Smooth muscle cell of the pulmonary artery (primary cell): ENCODE data around the gene SPNS2. TPM values are rescaled to one million over a fixed set of nuclear protein-coding genes. Genes with fewer than 3 reads are reported as not detected.

ENCODE experiments used
- total RNA-seq: library from RNA; depleted of rRNA; stranded (reverse); fragments of >200 nt; gene quantifications from 2 replicates; pipeline ENCODE4 v1.2.3, GENCODE V29; 2014

The SPNS2 gene, protein sequence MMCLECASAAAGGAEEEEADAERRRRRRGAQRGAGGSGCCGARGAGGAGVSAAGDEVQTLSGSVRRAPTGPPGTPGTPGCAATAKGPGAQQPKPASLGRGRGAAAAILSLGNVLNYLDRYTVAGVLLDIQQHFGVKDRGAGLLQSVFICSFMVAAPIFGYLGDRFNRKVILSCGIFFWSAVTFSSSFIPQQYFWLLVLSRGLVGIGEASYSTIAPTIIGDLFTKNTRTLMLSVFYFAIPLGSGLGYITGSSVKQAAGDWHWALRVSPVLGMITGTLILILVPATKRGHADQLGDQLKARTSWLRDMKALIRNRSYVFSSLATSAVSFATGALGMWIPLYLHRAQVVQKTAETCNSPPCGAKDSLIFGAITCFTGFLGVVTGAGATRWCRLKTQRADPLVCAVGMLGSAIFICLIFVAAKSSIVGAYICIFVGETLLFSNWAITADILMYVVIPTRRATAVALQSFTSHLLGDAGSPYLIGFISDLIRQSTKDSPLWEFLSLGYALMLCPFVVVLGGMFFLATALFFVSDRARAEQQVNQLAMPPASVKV
- 0.13 and 0.40 TPM in 2 replicates for total RNA-seq

DNA sequence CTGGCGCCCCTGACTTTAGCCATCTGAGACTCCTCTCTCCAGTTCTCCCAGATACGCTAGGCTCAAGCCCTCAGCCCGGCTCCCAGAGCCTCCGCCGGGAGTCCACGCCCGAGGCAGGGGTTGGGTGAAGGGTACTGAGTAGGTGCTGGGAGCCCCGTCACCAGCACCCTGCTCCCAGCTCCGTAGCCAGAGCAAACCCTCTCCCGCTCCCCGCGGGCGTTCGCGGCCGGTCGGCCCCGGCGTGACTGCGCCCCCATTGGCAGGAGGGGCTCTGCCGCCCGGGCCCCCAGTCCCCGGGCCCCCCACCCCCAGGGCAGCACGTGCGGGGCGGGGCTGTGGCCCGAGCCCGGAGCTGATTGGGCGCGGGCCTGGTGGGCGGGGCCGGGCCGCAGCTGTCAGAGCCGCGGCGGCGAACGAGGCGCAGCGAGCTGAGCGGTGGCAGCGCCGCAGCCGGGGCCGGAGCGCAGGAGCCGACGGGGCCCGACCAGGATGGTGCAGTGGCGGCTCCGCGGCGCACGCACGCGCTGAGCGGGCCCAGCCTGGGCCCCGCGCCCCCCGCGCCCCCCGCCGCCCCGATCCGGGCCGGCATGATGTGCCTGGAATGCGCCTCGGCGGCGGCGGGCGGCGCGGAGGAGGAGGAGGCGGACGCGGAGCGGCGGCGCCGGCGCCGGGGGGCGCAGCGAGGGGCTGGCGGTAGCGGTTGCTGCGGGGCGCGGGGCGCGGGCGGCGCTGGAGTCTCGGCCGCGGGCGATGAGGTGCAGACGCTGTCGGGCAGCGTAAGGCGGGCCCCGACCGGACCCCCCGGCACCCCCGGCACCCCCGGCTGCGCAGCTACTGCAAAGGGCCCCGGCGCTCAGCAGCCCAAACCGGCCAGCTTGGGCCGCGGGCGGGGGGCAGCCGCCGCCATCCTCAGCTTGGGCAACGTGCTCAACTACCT lies at the start of gene SPNS2:
Gene SPNS2 (plus strand): TSS at position 421 of the 937 bp plus-strand sequence. CDS start 167 bp downstream, at position 588.

DNA sequence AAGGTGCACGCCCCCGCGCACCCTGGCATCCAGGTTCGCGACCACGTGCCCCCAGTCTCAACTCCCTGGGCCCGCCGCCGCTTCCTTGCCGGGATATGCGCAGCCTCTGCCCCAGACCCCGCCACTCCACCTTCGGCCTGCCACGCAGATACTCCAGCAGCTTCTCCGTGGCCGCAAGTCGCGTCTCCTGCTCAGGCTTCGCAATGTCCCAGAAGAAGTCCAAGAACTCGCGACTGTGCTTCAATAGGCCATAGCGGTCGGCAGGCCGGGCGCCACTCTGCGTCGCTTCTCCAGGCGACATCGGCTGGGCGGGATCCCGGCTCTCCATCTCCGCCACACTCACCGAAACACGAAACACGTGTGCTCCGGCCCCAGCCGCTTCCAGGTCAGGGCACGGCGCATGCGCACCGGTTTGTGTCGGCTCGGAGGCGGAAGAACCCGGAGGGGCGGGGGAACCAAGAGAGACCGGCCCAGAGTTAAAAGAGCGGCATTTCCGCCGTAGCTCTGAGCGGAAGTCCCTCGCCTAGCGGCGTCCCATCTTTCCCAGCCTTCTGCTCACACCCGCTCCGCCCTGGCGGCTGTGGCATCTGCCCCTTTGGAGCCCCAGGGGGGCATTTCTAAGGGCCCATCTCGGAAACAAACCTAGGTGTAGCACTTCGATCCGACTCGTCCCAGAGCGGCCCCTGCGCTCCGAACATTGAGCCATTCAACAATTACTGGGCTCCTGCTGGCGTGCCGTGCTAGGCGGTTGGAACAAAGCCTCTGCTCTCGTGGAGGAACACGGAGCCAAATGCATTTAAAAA lies 56.5 kb downstream of the SPNS2 start, which contains the start of gene MYBBP1A:
Gene MYBBP1A (minus strand): TSS at position 388 of the 803 bp plus-strand sequence. CDS start 60 bp downstream, at position 328.

DNA sequence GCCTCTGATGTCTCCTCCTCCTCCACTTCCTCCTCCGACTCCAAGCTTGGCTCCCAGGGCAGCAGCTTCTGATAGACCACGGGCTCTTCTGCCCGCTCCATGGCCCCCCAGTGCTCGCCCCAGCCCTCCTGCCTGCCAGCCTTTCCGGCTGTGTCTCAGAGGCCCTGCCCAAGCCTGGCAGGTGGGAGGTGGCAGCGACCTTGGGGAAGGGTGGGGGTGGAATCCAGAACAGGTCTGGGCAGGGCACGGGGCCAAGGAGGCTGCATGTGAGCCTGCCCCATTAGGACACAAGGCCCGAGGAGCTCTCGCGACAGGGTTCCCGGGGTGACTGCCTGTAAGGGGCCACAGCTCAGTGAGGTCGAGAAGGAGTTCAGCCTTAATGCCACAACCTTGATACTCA lies 61.7 kb downstream of the SPNS2 start, which contains the start of gene GGT6:
Gene GGT6 (minus strand): TSS at position 157 of the 400 bp plus-strand sequence. CDS start 56 bp downstream, at position 101.

DNA sequence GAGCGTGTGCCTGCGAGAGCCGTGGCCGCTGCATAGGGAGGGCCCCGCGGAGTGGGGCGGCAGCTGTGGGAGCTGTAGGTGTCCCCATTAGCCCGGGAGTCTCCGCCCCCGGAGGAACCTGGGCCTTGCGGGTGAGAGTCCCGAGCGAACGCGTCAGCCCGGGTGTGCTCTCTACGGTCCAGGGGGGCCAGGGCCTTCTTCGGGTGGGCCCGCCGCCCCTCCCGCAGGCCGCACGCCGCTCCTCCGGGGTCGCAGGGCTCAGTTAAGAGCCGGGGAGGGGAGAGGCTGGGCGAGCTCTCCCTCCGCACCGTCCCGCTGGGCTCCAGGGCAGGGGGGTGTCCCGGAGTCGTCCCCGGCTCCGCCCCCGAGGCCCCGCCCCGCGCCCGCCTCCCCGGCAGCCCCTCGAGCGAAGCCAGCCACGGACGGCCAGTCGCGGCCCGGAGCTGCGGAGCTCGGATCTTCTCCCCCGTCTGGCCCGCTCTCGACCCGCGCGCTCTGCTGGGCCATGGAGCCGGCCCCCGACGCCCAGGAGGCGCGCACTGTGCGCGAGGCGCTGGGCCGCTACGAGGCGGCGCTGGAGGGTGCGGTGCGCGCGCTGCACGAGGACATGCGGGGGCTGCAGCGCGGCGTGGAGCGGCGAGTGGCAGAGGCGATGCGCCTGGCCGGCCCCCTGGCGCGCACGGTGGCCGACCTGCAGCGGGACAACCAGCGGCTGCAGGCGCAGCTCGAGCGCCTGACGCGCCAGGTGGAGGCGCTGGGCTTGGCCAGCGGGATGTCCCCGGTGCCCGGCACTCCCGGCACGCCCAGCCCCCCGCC lies 85.6 kb downstream of the SPNS2 start, which contains the start of gene SMTNL2:
Gene SMTNL2 (plus strand): TSS at position 429 of the 816 bp plus-strand sequence. CDS start 77 bp downstream, at position 506.

Other genes with a start within 250 kb of the SPNS2 start
- 58.6 and 66.1 TPM in 2 replicates for gene ANKFY1, start 234.9 kb upstream of the SPNS2 start, total RNA-seq
- gene UBE2G1, start 132.2 kb upstream of the SPNS2 start, total RNA-seq, result 35.9 and 38.8 TPM in 2 replicates
- not detected in 2 replicates for gene SPNS3, start 64.9 kb upstream of the SPNS2 start, total RNA-seq
- gene MYBBP1A, start 56.5 kb downstream of the SPNS2 start, total RNA-seq, result 46.6 and 87.2 TPM in 2 replicates
- not detected in 2 replicates for gene GGT6, start 61.7 kb downstream of the SPNS2 start, total RNA-seq
- 0.72 TPM in 1 of 2 replicates, not detected in the other for gene SMTNL2, start 85.6 kb downstream of the SPNS2 start, total RNA-seq
- 0.03 TPM in 1 of 2 replicates, not detected in the other for gene ALOX15, start 142.8 kb downstream of the SPNS2 start, total RNA-seq
- 61.6 and 68.2 TPM in 2 replicates for gene PELP1, start 205.3 kb downstream of the SPNS2 start, total RNA-seq
- gene ARRB2, start 211.8 kb downstream of the SPNS2 start, total RNA-seq, result 4.0 and 5.4 TPM in 2 replicates
- gene MED11, start 232.5 kb downstream of the SPNS2 start, total RNA-seq, result 11.4 and 11.7 TPM in 2 replicates
- gene ZMYND15, start 241.0 kb downstream of the SPNS2 start, total RNA-seq, result 0.07 and 0.10 TPM in 2 replicates
- 4.0 and 4.5 TPM in 2 replicates for gene CXCL16, start 241.0 kb downstream of the SPNS2 start, total RNA-seq